BE2C (cell line): Measurements from ENCODE around the gene LBX2.

Experiments used
- DNase-seq: peaks from one replicate; pipeline ENCODE4 v3.0.0-alpha.2; 2020
- H3K27me3 ChIP-seq: fragments of 250-450 bp; sonication (Bioruptor Pico); 2 replicates; pipeline ENCODE4 v1.5.1; 2020; ENCODE audit warnings: mild to moderate bottlenecking
- H3K36me3 ChIP-seq: fragments of 250-450 bp; sonication (Bioruptor Pico); 2 replicates; pipeline ENCODE4 v1.5.1; 2020; ENCODE audit warnings: mild to moderate bottlenecking
- H3K4me1 ChIP-seq: fragments of 250-450 bp; sonication (Bioruptor Pico); 2 replicates; pipeline ENCODE4 v1.5.1; 2020
- H3K4me3 ChIP-seq: 2 replicates; pipeline ENCODE4 v1.5.1; 2011; ENCODE audit warnings: low read depth, low read length
- H3K9me3 ChIP-seq: fragments of 250-450 bp; sonication (Bioruptor Pico); 2 replicates; pipeline ENCODE4 v1.5.1; 2020
- CTCF ChIP-seq: IDR thresholded peaks from 2 replicates; pipeline ENCODE4 v1.5.1; 2012; ENCODE audit warnings: mild to moderate bottlenecking, low read depth, low read length

LBX2 gene

GRCh38 chr2:74458938-74459363, 40.5 kb downstream of the LBX2 start:
- no peak for DNase-seq
- Histone ChIP-seq H3K4me3 (peak overlapping the region; percentile 85), H3K4me1 (no peaks in the 10 kb centered on the region), H3K27me3 (no peaks in the 10 kb centered on the region), H3K36me3 (no peaks in the 10 kb centered on the region; the same call in 1 of the 2 replicates), H3K9me3 (no peaks in the 10 kb centered on the region)
- no peak for TF ChIP-seq CTCF

- TF ChIP-seq CTCF = no peak
- Histone ChIP-seq H3K9me3 (no peaks in the 10 kb centered on the region), H3K4me1 (no peaks in the 10 kb centered on the region), H3K4me3 (peak within 1 kb of the TSS; percentile 85), H3K27me3 (no peaks in the 10 kb centered on the region), H3K36me3 (no peaks in the 10 kb centered on the region; the same call in 1 of the 2 replicates)
- peak; percentile 95 for DNase-seq
These were observed 41.1 kb downstream of the LBX2 start, which contains the start of gene WBP1 for GRCh38 chr2:74458132-74458937. TSS of gene WBP1 (plus strand) at chr2:74458438. CDS start at chr2:74458603, 165 bp downstream.

- H3K4me3 ChIP-seq = peak overlapping the region; percentile 60
- H3K36me3 ChIP-seq = no peaks in the 10 kb centered on the region; the same call in 1 of the 2 replicates
- H3K27me3 ChIP-seq = no peaks in the 10 kb centered on the region
- peak; percentile 67 for DNase-seq
- no peak for TF ChIP-seq CTCF
- no peaks in the 10 kb centered on the region for H3K4me1 ChIP-seq
- H3K9me3 ChIP-seq = no peaks in the 10 kb centered on the region
These were observed 41.8 kb downstream of the LBX2 start for GRCh38 chr2:74457549-74458131.

- H3K36me3 ChIP-seq = no peaks in the 10 kb centered on the region
- peak overlapping the region; percentile 60 for H3K4me3 ChIP-seq
- H3K27me3 ChIP-seq = no peaks in the 10 kb centered on the region
- DNase-seq = no peak
- H3K4me1 ChIP-seq = no peaks in the 10 kb centered on the region
- no peaks in the 10 kb centered on the region for H3K9me3 ChIP-seq
- TF ChIP-seq CTCF = no peak
These were observed 42.3 kb downstream of the LBX2 start for GRCh38 chr2:74457129-74457548.

GRCh38 chr2:74454654-74455511, 44.5 kb downstream of the LBX2 start, which contains the start of gene INO80B:
TSS of gene INO80B (plus strand) at chr2:74455087. CDS start at chr2:74455117, 30 bp downstream.
- H3K9me3 ChIP-seq = no peaks in the 10 kb centered on the region
- peak within 1 kb of the TSS; percentile 84 for H3K4me3 ChIP-seq
- no peaks in the 10 kb centered on the region for H3K4me1 ChIP-seq
- H3K36me3 ChIP-seq = no peaks in the 10 kb centered on the region
- TF ChIP-seq CTCF = no peak
- H3K27me3 ChIP-seq = no peaks in the 10 kb centered on the region
- peak; percentile 85 for DNase-seq
